Mammary epithelial cell (primary cell): ENCODE measurements around the gene INVS.

ENCODE experiments used
- CTCF ChIP-seq, 2 donors: IDR thresholded peaks in 1 of 2; conservative IDR thresholded peaks in 1 of 2; 2 replicates each; pipeline ENCODE4 v1.5.1; 2011 to 2012; ENCODE audit warnings: inconsistent platforms in 2 of 2, low read length in 2 of 2, mild to moderate bottlenecking in 2 of 2, control low read depth in 1 of 2, low read depth in 1 of 2; ENCODE audit not compliant: insufficient read depth in 1 of 2; ENCODE audit errors: extremely low read depth in 1 of 2
- EZH2 ChIP-seq: IDR thresholded peaks from 2 replicates; pipeline ENCODE4 v1.6.1; 2012; ENCODE audit warnings: low read length, inconsistent platforms, borderline replicate concordance

GRCh38 chr9:100285601-100286000 is 186.6 kb downstream of the INVS start:
- no peak for TF ChIP-seq CTCF (conservative IDR thresholded peaks at IDR 0.05 in 1 of 2, IDR thresholded peaks at IDR 0.05 in 1 of 2; ENCODE audit: extremely low read depth in 1 of 2, insufficient read depth in 1 of 2, low read depth in 1 of 2, low read length in 2 of 2)
- TF ChIP-seq EZH2: no peak
